ENCODE data around the gene DDAH1. TPM values are rescaled to one million over a fixed set of nuclear protein-coding genes. Genes with fewer than 3 reads are reported as not detected.

DDAH1 gene
- total and polyA plus RNA-seq, 2 of the 8 experiments (the other 6 are each of a cell fraction or from before 2014, with no cell fraction given) = 22.8 to 54.5 TPM

- TF ChIP-seq YY1 (IDR thresholded peaks at IDR 0.05; ENCODE audit: low read depth, low read length) = no peak
Measured at GRCh38 chr1:85317560-85317959, 147.4 kb downstream of the DDAH1 start (continued).
